ENCODE data around the gene HEXD.

- TF ChIP-seq POLR2AphosphoS5 (IDR thresholded peaks at IDR 0.05; ENCODE audit: borderline replicate concordance, low read depth, low read length): no peak
- no peak for TF ChIP-seq EZH2 (IDR thresholded peaks at IDR 0.05)
- TF ChIP-seq FOXP2 (optimal IDR thresholded peaks at IDR 0.05; ENCODE audit: control extremely low read depth, extremely low read length, insufficient read depth): no peak
Observed at GRCh38 chr17:82408938-82409318, 9.2 kb upstream of the HEXD start.

All from SK-N-MC (cell line).